Hepatocyte (in vitro differentiated cells): ENCODE results near the gene DMAC2. TPM values are rescaled to one million over a fixed set of nuclear protein-coding genes. Genes with fewer than 3 reads are reported as not detected.

ENCODE experiments used
- DNase-seq: peaks from one replicate; pipeline ENCODE4 v3.0.0-alpha.2; 2016; ENCODE audit warnings: low spot score
- H2AFZ ChIP-seq: fragments of 200-600 bp; sonication (generic); 2 replicates; pipeline ENCODE4 v1.6.0; 2016; ENCODE audit warnings: antibody characterized with exemption, mild to moderate bottlenecking
- H3K27ac ChIP-seq: fragments of 200-600 bp; sonication (generic); 2 replicates; pipeline ENCODE4 v1.5.1; 2016; ENCODE audit warnings: mild to moderate bottlenecking
- H3K27me3 ChIP-seq: fragments of 200-600 bp; sonication (generic); 2 replicates; pipeline ENCODE4 v1.6.1; 2016
- H3K36me3 ChIP-seq: fragments of 200-600 bp; sonication (generic); replicated peaks from 2 replicates; pipeline ENCODE4 v1.5.1; 2016; ENCODE audit warnings: low read depth; ENCODE audit not compliant: insufficient read depth
- H3K4me1 ChIP-seq: fragments of 200-600 bp; sonication (generic); 2 replicates; pipeline ENCODE4 v1.5.1; 2016; ENCODE audit warnings: mild to moderate bottlenecking, moderate library complexity; ENCODE audit not compliant: insufficient read depth
- H3K4me2 ChIP-seq: fragments of 200-600 bp; sonication (generic); 2 replicates; pipeline ENCODE4 v1.6.0; 2016
- H3K4me3 ChIP-seq: fragments of 200-600 bp; sonication (generic); 2 replicates; pipeline ENCODE4 v1.5.1; 2016; ENCODE audit warnings: mild to moderate bottlenecking
- H3K79me2 ChIP-seq: fragments of 200-600 bp; sonication (generic); 2 replicates; pipeline ENCODE4 v1.6.0; 2017; ENCODE audit warnings: mild to moderate bottlenecking
- H3K9me2 ChIP-seq: fragments of 200-600 bp; sonication (generic); replicated peaks from 2 replicates; pipeline ENCODE4 v1.6.0; 2017; ENCODE audit warnings: mild to moderate bottlenecking; ENCODE audit not compliant: insufficient read depth
- H3K9me3 ChIP-seq: fragments of 200-600 bp; sonication (generic); 2 replicates; pipeline ENCODE4 v1.5.1; 2016; ENCODE audit warnings: low read depth, mild to moderate bottlenecking
- H4K20me1 ChIP-seq: fragments of 200-600 bp; sonication (generic); 2 replicates; pipeline ENCODE4 v1.6.0; 2016; ENCODE audit warnings: mild to moderate bottlenecking; ENCODE audit not compliant: insufficient read depth, poor library complexity, severe bottlenecking
- CTCF ChIP-seq: fragments of 200-600 bp; sonication (generic); IDR thresholded peaks from 2 replicates; pipeline ENCODE4 v1.5.1; 2016; ENCODE audit warnings: antibody characterized with exemption, mild to moderate bottlenecking; ENCODE audit not compliant: poor library complexity
- EZH2 ChIP-seq: fragments of 200-600 bp; sonication (generic); IDR thresholded peaks from 2 replicates; pipeline ENCODE4 v1.6.1; 2016; ENCODE audit warnings: antibody characterized with exemption, mild to moderate bottlenecking, borderline replicate concordance
- EZH2phosphoT487 ChIP-seq: fragments of 200-600 bp; sonication (generic); IDR thresholded peaks from one replicate; pipeline ENCODE4 v1.6.1; 2018; ENCODE audit warnings: antibody characterized with exemption, mild to moderate bottlenecking, low read depth, moderate library complexity; ENCODE audit not compliant: unreplicated experiment, severe bottlenecking
- WGBS: methylation state at CpG from one replicate; pipeline ENCODE4 v1.1.6; 2016; ENCODE audit warnings: low lambda C conversion rate; ENCODE audit errors: missing lambda C conversion rate; 5-methylcytosine and 5-hydroxymethylcytosine counted together
- polyA plus RNA-seq: library from polyadenylated mRNA; unstranded; fragments of >200 nt; fragmentation: Nextera tagmentation; extraction: Ambion mirVana; gene quantifications from 2 replicates; pipeline ENCODE4 v1.2.1, GENCODE V29; 2016
- total RNA-seq: library from RNA; depleted of rRNA; stranded (reverse); fragments of >200 nt; gene quantifications from 2 replicates; pipeline ENCODE4 v1.2.3, GENCODE V29; 2014

The DMAC2 gene
- total and polyA plus RNA-seq, 2 experiments from 2014 or later = 54.7 to 66.8 TPM

GRCh38 chr19:41447732-41448332 is 8.1 kb upstream of the DMAC2 start:
- Histone ChIP-seq H3K9me2 (no peaks in the 10 kb centered on the region), H3K4me3 (no peak overlapping the region), H3K4me2 (no peak overlapping the region), H3K4me1 (no peaks in the 10 kb centered on the region), H3K79me2 (no peaks in the 10 kb centered on the region), H3K9me3 (no peaks in the 10 kb centered on the region), H3K27ac (no peak overlapping the region), H3K27me3 (peaks cover 8% of the 10 kb centered on the region), H2AFZ (no peak overlapping the region), H4K20me1 (no peaks in the 10 kb centered on the region), H3K36me3 (no peaks in the 10 kb centered on the region)
- TF ChIP-seq EZH2 (no peak), EZH2phosphoT487 (no peak), CTCF (peak; percentile 9)
- 72% methylated on average over 12 of the region's 12 CpGs for whole genome bisulfite sequencing
- no peak for DNase-seq

GRCh38 chr19:41445575-41445974 is 5.9 kb upstream of the DMAC2 start:
- no peak overlapping the region for H3K4me3 ChIP-seq
- no peaks in the 10 kb centered on the region for H3K4me1 ChIP-seq
- no peak overlapping the region for H2AFZ ChIP-seq
- H3K4me2 ChIP-seq = no peak overlapping the region
- TF ChIP-seq EZH2 = no peak
- TF ChIP-seq CTCF = no peak
- no peak for TF ChIP-seq EZH2phosphoT487
- no peak for DNase-seq
- no peaks in the 10 kb centered on the region for H3K79me2 ChIP-seq
- no peaks in the 10 kb centered on the region for H3K9me2 ChIP-seq
- peaks cover 8% of the 10 kb centered on the region for H3K27me3 ChIP-seq
- H3K36me3 ChIP-seq = no peaks in the 10 kb centered on the region
- WGBS = 59% methylated on average over 5 of the region's 5 CpGs
- no peak overlapping the region for H3K27ac ChIP-seq
- no peaks in the 10 kb centered on the region for H4K20me1 ChIP-seq
- H3K9me3 ChIP-seq = no peaks in the 10 kb centered on the region

GRCh38 chr19:41443813-41444455 is 4.2 kb upstream of the DMAC2 start:
- no peak overlapping the region for H3K4me3 ChIP-seq

More at GRCh38 chr19:41443813-41444455, 4.2 kb upstream of the DMAC2 start:
- no peaks in the 10 kb centered on the region for H3K9me2 ChIP-seq
- peak overlapping the region; percentile 41 for H3K4me2 ChIP-seq
- H3K36me3 ChIP-seq = no peaks in the 10 kb centered on the region
- TF ChIP-seq EZH2phosphoT487 = no peak
- no peak for TF ChIP-seq EZH2
- no peak for TF ChIP-seq CTCF
- H2AFZ ChIP-seq = no peak overlapping the region
- no peaks in the 10 kb centered on the region for H3K4me1 ChIP-seq
- H3K27ac ChIP-seq = no peak overlapping the region
- no peaks in the 10 kb centered on the region for H3K9me3 ChIP-seq
- H3K79me2 ChIP-seq = peaks cover 3% of the 10 kb centered on the region
- H4K20me1 ChIP-seq = no peaks in the 10 kb centered on the region
- no peak for DNase-seq
- peaks cover 8% of the 10 kb centered on the region for H3K27me3 ChIP-seq
- 71% methylated on average over 6 of the region's 6 CpGs for WGBS
